Tibial artery (tissue), 4 donors: ENCODE results near the gene NOG.

Experiments
- DNase-seq, 2 donors: peaks; one replicate each; pipeline ENCODE4 v3.0.0-alpha.2; 2019
- H3K27ac ChIP-seq, 2 donors: fragments of 200-600 bp; sonication (generic) in 1 of 2; 1 replicate in 1 of 2; 2 replicates in 1 of 2; pipeline ENCODE4 v1.5.1; 2018 to 2019; ENCODE audit warnings: mild to moderate bottlenecking in 1 of 2
- H3K27me3 ChIP-seq, 2 donors: fragments of 200-600 bp; sonication (generic) in 1 of 2; one replicate each; pipeline versions ENCODE4 v1.5.1 to v1.6.0; 2016 to 2019
- H3K36me3 ChIP-seq, 3 donors: fragments of 200-600 bp; sonication (generic) in 2 of 3; one replicate each; pipeline ENCODE4 v1.5.1; 2016 to 2019; ENCODE audit warnings: mild to moderate bottlenecking in 2 of 3
- H3K4me1 ChIP-seq, 4 donors: fragments of 200-600 bp; sonication (generic) in 2 of 4; 1 replicate in 3 of 4; 2 replicates in 1 of 4; pipeline ENCODE4 v1.5.1; 2016 to 2019
- H3K4me3 ChIP-seq, 2 donors: fragments of 200-600 bp; sonication (generic) in 1 of 2; 1 replicate in 1 of 2; 2 replicates in 1 of 2; pipeline ENCODE4 v1.5.1; 2018 to 2019; ENCODE audit warnings: mild to moderate bottlenecking in 2 of 2
- H3K9me3 ChIP-seq, 3 donors: fragments of 200-600 bp; sonication (generic) in 1 of 3; one replicate each; pipeline ENCODE4 v1.5.1; 2016 to 2019
- CTCF ChIP-seq, 2 experiments: fragments of 200-600 bp in 1 of 2; fragments of 450-650 bp in 1 of 2; IDR thresholded peaks; one replicate each; pipeline ENCODE4 v1.5.1; 2017 to 2019; ENCODE audit warnings: antibody characterized with exemption in 2 of 2, mild to moderate bottlenecking in 1 of 2, moderate library complexity in 1 of 2
- intact Hi-C: fragments of 100-400 bp; cut with DNase I; formaldehyde crosslinking; loops from one replicate; pipeline ENCODE4 v1.15.0; 2023; ENCODE audit warnings: low total_unique reads

Gene NOG

GRCh38 chr17:56602292-56603130 is 9.0 kb downstream of the NOG start:
- no peak overlapping the region for H3K4me3 ChIP-seq
- H3K36me3 ChIP-seq = no peaks in the 10 kb centered on the region
- intact Hi-C loops = no loop called here
- no peak for TF ChIP-seq CTCF (IDR thresholded peaks at IDR 0.05)
- peaks cover 0 to 55% of the 10 kb centered on the region in 2 donors for H3K27me3 ChIP-seq
- DNase-seq = no peak
- H3K4me1 ChIP-seq = peaks cover 0 to 9% (median 7%) of the 10 kb centered on the region in 4 donors
- no peak overlapping the region for H3K27ac ChIP-seq
- H3K9me3 ChIP-seq = no peaks in the 10 kb centered on the region

GRCh38 chr17:56603486-56604238 is 10.2 kb downstream of the NOG start:
- no peak for TF ChIP-seq CTCF (IDR thresholded peaks at IDR 0.05)
- intact Hi-C loops = no loop called here
- no peak overlapping the region for H3K4me3 ChIP-seq
- H3K27ac ChIP-seq = no peak overlapping the region
- H3K27me3 ChIP-seq = peaks cover 0 to 49% of the 10 kb centered on the region in 2 donors
- H3K36me3 ChIP-seq = no peaks in the 10 kb centered on the region
- H3K9me3 ChIP-seq = no peaks in the 10 kb centered on the region
- no peak for DNase-seq
- H3K4me1 ChIP-seq = no peaks in the 10 kb centered on the region

GRCh38 chr17:56604691-56605290 is 11.3 kb downstream of the NOG start:
- Histone ChIP-seq H3K27ac (no peak overlapping the region), H3K9me3 (no peaks in the 10 kb centered on the region), H3K36me3 (no peaks in the 10 kb centered on the region), H3K4me1 (no peaks in the 10 kb centered on the region), H3K27me3 (peaks cover 0 to 38% of the 10 kb centered on the region in 2 donors), H3K4me3 (no peak overlapping the region)
- intact Hi-C loops = no loop called here
- DNase-seq = no peak
- TF ChIP-seq CTCF (IDR thresholded peaks at IDR 0.05) = no peak

- Histone ChIP-seq H3K4me1 (no peaks in the 10 kb centered on the region), H3K27ac (no peak overlapping the region), H3K4me3 (no peak overlapping the region), H3K36me3 (no peaks in the 10 kb centered on the region), H3K27me3 (peaks cover 0 to 5% of the 10 kb centered on the region in 2 donors), H3K9me3 (no peaks in the 10 kb centered on the region)
- no peak for DNase-seq
- intact Hi-C loops = no loop called here
- no peak for TF ChIP-seq CTCF (IDR thresholded peaks at IDR 0.05)
Measured at GRCh38 chr17:56608944-56609343, 15.4 kb downstream of the NOG start.

GRCh38 chr17:56610321-56610720 is 16.8 kb downstream of the NOG start:
- no peak for TF ChIP-seq CTCF (IDR thresholded peaks at IDR 0.05)
- intact Hi-C loops = no loop called here
- Histone ChIP-seq H3K27ac (no peak overlapping the region), H3K36me3 (no peaks in the 10 kb centered on the region), H3K4me3 (no peak overlapping the region), H3K9me3 (no peaks in the 10 kb centered on the region), H3K27me3 (peaks cover 0 to 5% of the 10 kb centered on the region in 2 donors), H3K4me1 (no peaks in the 10 kb centered on the region)
- DNase-seq = no peak
